HEK293 (cell line): ENCODE measurements around the gene SNCG.
A peak's percentile ranks its signal among the peaks of the same experiment; 100 is the strongest.

Experiments used
- CTCF ChIA-PET: fragments of 350-600 bp; formaldehyde crosslinking; extraction: SDS; loops from one replicate; lab custom pipeline; 2021; ENCODE audit warnings: antibody characterized with exemption; lab: Yijun Ruan, JAX
- POLR2A ChIA-PET: fragments of 300-600 bp; formaldehyde crosslinking; extraction: SDS; loops from one replicate; lab custom pipeline; 2020; ENCODE audit warnings: antibody characterized with exemption, inconsistent platforms; lab: Yijun Ruan, JAX
- H3K27ac ChIP-seq: fragments of 200-500 bp; sonication (Bioruptor generic); 2 replicates; pipeline ENCODE4 v1.5.1; 2014; ENCODE audit warnings: low read depth, low read length, control low read depth, inconsistent platforms; ENCODE audit errors: extremely low read depth
- H3K36me3 ChIP-seq, 2 experiments: fragments of 200-500 bp in 1 of 2; sonication (Bioruptor generic) in 1 of 2; 1 replicate in 1 of 2; 2 replicates in 1 of 2; pipeline ENCODE4 v1.5.1; 2014 to 2017; ENCODE audit warnings: inconsistent platforms in 2 of 2, low read length in 2 of 2; ENCODE audit not compliant: control insufficient read depth in 2 of 2, insufficient read depth in 1 of 2
- H3K4me1 ChIP-seq: fragments of 200-500 bp; sonication (Bioruptor generic); 2 replicates; pipeline ENCODE4 v1.5.1; 2014; ENCODE audit warnings: mild to moderate bottlenecking, low read length, inconsistent platforms; ENCODE audit not compliant: control insufficient read depth, insufficient read depth
- H3K4me3 ChIP-seq: 2 replicates; pipeline ENCODE4 v1.5.1; 2011; ENCODE audit warnings: low read depth, mild to moderate bottlenecking, control low read depth, low read length, moderate library complexity
- H3K9me3 ChIP-seq: fragments of 200-500 bp; sonication (Bioruptor generic); 2 replicates; pipeline ENCODE4 v1.5.1; 2014; ENCODE audit warnings: low read depth, low read length, inconsistent platforms; ENCODE audit not compliant: control insufficient read depth, insufficient read depth
- BCL11B ChIP-seq: fragments of 450-650 bp; formaldehyde crosslinking; IDR thresholded peaks from 2 replicates; pipeline ENCODE4 v1.5.1; 2016; ENCODE audit warnings: low read depth, missing biosample characterization, missing genetic modification characterization
- FEZF1 ChIP-seq: fragments of 450-650 bp; formaldehyde crosslinking; IDR thresholded peaks from 2 replicates; pipeline ENCODE4 v1.5.1; 2016; ENCODE audit warnings: missing biosample characterization, missing genetic modification characterization
- PRDM1 ChIP-seq: fragments of 450-650 bp; formaldehyde crosslinking; IDR thresholded peaks from 2 replicates; pipeline ENCODE4; 2016; ENCODE audit warnings: missing biosample characterization, missing genetic modification characterization
- SALL2 ChIP-seq: fragments of 450-650 bp; formaldehyde crosslinking; IDR thresholded peaks from 2 replicates; pipeline ENCODE4 v1.5.0; 2017; ENCODE audit warnings: missing biosample characterization, mild to moderate bottlenecking, missing genetic modification characterization, borderline replicate concordance
- TRIM28 ChIP-seq: IDR thresholded peaks from 2 replicates; pipeline ENCODE4 v1.6.1; 2011; ENCODE audit warnings: low read length, control low read depth, borderline replicate concordance
- ZBTB20 ChIP-seq: fragments of 450-650 bp; formaldehyde crosslinking; IDR thresholded peaks from 2 replicates; pipeline ENCODE4 v1.5.1; 2016; ENCODE audit warnings: missing biosample characterization, missing genetic modification characterization
- ZNF112 ChIP-seq: fragments of 450-650 bp; formaldehyde crosslinking; IDR thresholded peaks from 2 replicates; pipeline ENCODE4 v1.5.0; 2017; ENCODE audit warnings: missing biosample characterization, missing genetic modification characterization
- ZNF114 ChIP-seq: fragments of 450-650 bp; formaldehyde crosslinking; IDR thresholded peaks from 2 replicates; pipeline ENCODE4 v1.5.0; 2017; ENCODE audit warnings: missing biosample characterization, missing genetic modification characterization
- ZNF214 ChIP-seq: fragments of 450-650 bp; formaldehyde crosslinking; IDR thresholded peaks from 2 replicates; pipeline ENCODE4 v1.5.1; 2017; ENCODE audit warnings: missing biosample characterization, mild to moderate bottlenecking, missing genetic modification characterization, borderline replicate concordance
- ZNF274 ChIP-seq, 2 experiments: fragments of 200-500 bp in 1 of 2; fragments of 450-650 bp in 1 of 2; sonication (Bioruptor generic) in 1 of 2; formaldehyde crosslinking in 1 of 2; IDR thresholded peaks; 2 replicates each; pipeline versions ENCODE4 v1.5.1 to v1.6.1; 2014 to 2016; ENCODE audit warnings: borderline replicate concordance in 1 of 2, inconsistent platforms in 1 of 2, low read length in 1 of 2, missing biosample characterization in 1 of 2, missing genetic modification characterization in 1 of 2
- ZNF560 ChIP-seq: fragments of 450-650 bp; formaldehyde crosslinking; IDR thresholded peaks from 2 replicates; pipeline ENCODE4 v1.5.1; 2017; ENCODE audit warnings: missing biosample characterization, missing genetic modification characterization, borderline replicate concordance
- ZNF660 ChIP-seq: fragments of 450-650 bp; IDR thresholded peaks from 2 replicates; pipeline ENCODE4 v1.5.1; 2018; ENCODE audit warnings: missing biosample characterization, mild to moderate bottlenecking, missing genetic modification characterization
- ZNF670 ChIP-seq: fragments of 450-650 bp; formaldehyde crosslinking; IDR thresholded peaks from 2 replicates; pipeline ENCODE4 v1.5.1; 2016; ENCODE audit warnings: missing biosample characterization, missing genetic modification characterization, low read depth
- ZNF792 ChIP-seq: fragments of 450-650 bp; formaldehyde crosslinking; IDR thresholded peaks from 2 replicates; pipeline ENCODE4 v1.5.1; 2016; ENCODE audit warnings: missing biosample characterization, missing genetic modification characterization
- ZSCAN23 ChIP-seq: fragments of 450-650 bp; formaldehyde crosslinking; IDR thresholded peaks from 2 replicates; pipeline ENCODE4 v1.5.1; 2016; ENCODE audit warnings: missing biosample characterization, missing genetic modification characterization
- TF ChIP-seq, protein P1 (sequence below): fragments of 450-650 bp; formaldehyde crosslinking; IDR thresholded peaks from 2 replicates; pipeline ENCODE4 v1.5.1; 2017; ENCODE audit warnings: missing biosample characterization, missing genetic modification characterization
- TF ChIP-seq, protein P2 (sequence below): fragments of 450-650 bp; formaldehyde crosslinking; IDR thresholded peaks from 2 replicates; pipeline ENCODE4 v1.5.1; 2016; ENCODE audit warnings: missing biosample characterization, missing genetic modification characterization
- TF ChIP-seq, protein P3 (sequence below): fragments of 450-650 bp; formaldehyde crosslinking; IDR thresholded peaks from 2 replicates; pipeline ENCODE4 v1.5.1; 2017; ENCODE audit warnings: missing biosample characterization, missing genetic modification characterization

The SNCG gene

DNA sequence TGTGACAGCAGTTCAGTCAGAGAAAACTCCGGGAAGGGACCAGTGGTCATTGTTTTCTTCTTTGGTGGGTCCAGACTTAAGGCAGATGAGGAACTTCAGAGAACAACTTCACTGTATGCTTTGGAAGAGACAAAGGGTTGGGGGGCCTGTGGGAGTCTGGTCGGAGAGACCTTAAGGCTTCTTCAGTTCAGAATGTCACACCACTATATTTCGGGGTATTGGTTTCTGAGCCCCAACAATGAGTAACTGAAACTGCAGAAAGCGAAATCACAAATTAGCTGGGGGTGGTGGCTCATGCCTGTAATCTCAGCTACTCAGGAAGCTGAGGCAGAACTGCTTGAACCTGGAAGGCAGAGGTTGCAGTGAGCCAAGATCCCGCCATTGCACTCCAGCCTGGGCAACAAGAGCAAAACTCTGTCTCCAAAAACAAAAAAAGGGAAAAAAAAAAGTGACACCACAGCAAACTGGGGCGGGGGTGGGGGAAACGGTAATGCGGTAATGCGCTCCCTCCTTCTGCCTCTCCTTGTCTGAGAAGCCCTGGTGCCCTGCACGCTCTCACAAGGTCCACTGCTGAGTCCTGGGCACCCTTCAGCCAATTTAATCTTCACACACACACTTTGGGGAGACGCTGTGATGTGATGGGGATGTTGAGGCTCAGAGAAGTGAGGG lies 7.7 kb downstream of the SNCG start:
- Histone ChIP-seq H3K4me1 (peaks cover 2% of the 10 kb centered on the region; the same call in 1 of the 2 replicates), H3K9me3 (no peaks in the 10 kb centered on the region), H3K36me3 (no peaks in the 10 kb centered on the region), H3K27ac (no peak overlapping the region), H3K4me3 (no peak overlapping the region)
- 0 out of 2 replicates have a peak, but pooled peaks have one; percentile 11 for TF ChIP-seq PRDM1 (tag by site-specific recombination)
- no peak for TF ChIP-seq ZNF670 (tag by site-specific recombination)
- TF ChIP-seq ZBTB20 (tag by site-specific recombination): peak; percentile 65; the same call in 1 of the 2 replicates
- no peak for TF ChIP-seq SALL2 (tag by site-specific recombination)
- ChIA-PET POLR2A (no interaction called here), CTCF (interaction anchor here (0.5 to 3.1 kb wide), 13 partner anchors 10 to 936 kb away, joined by 3 to 23 read pairs (median 3); no protein-coding TSS in a partner anchor)

DNA sequence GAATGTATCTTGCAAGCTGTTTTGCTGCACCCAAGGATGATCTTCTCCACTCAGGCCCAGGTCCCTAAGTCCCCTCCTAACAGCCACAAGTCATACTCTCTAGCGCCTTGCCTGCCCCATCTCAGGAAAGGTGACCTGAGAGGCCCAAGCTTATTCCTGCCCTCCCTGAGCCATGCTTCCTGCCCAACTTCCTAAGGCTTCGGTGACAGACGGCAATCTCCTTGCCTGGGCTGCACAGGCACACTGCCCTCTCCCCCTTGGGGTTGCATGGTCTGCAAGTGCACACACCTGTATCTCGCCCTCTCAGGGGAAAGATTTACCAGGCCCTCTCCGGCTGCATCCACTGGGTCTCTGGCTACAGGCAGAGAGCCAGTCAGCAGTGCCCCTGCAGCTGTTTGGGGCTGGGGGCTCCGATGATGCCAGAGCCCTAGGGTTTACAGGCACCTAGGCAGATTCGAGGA lies 9.1 kb downstream of the SNCG start:
- H3K27ac ChIP-seq: no peak overlapping the region
- no peaks in the 10 kb centered on the region for H3K9me3 ChIP-seq
- ChIA-PET CTCF (interaction anchor here (0.7 to 3.1 kb wide), 7 partner anchors 9 to 279 kb away, joined by 3 to 23 read pairs (median 4); no protein-coding TSS in a partner anchor), POLR2A (no interaction called here)
- H3K36me3 ChIP-seq: no peaks in the 10 kb centered on the region
- H3K4me3 ChIP-seq: no peak overlapping the region
- H3K4me1 ChIP-seq: peaks cover 2% of the 10 kb centered on the region; the same call in 1 of the 2 replicates
- TF ChIP-seq, protein P1, sequence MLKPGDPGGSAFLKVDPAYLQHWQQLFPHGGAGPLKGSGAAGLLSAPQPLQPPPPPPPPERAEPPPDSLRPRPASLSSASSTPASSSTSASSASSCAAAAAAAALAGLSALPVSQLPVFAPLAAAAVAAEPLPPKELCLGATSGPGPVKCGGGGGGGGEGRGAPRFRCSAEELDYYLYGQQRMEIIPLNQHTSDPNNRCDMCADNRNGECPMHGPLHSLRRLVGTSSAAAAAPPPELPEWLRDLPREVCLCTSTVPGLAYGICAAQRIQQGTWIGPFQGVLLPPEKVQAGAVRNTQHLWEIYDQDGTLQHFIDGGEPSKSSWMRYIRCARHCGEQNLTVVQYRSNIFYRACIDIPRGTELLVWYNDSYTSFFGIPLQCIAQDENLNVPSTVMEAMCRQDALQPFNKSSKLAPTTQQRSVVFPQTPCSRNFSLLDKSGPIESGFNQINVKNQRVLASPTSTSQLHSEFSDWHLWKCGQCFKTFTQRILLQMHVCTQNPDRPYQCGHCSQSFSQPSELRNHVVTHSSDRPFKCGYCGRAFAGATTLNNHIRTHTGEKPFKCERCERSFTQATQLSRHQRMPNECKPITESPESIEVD (tag by site-specific recombination): no peak
- TF ChIP-seq, protein P2, sequence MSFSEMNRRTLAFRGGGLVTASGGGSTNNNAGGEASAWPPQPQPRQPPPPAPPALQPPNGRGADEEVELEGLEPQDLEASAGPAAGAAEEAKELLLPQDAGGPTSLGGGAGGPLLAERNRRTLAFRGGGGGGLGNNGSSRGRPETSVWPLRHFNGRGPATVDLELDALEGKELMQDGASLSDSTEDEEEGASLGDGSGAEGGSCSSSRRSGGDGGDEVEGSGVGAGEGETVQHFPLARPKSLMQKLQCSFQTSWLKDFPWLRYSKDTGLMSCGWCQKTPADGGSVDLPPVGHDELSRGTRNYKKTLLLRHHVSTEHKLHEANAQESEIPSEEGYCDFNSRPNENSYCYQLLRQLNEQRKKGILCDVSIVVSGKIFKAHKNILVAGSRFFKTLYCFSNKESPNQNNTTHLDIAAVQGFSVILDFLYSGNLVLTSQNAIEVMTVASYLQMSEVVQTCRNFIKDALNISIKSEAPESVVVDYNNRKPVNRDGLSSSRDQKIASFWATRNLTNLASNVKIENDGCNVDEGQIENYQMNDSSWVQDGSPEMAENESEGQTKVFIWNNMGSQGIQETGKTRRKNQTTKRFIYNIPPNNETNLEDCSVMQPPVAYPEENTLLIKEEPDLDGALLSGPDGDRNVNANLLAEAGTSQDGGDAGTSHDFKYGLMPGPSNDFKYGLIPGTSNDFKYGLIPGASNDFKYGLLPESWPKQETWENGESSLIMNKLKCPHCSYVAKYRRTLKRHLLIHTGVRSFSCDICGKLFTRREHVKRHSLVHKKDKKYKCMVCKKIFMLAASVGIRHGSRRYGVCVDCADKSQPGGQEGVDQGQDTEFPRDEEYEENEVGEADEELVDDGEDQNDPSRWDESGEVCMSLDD (tag by site-specific recombination): no peak
- TF ChIP-seq ZNF792 (tag by site-specific recombination) (no peak), ZNF214 (tag by site-specific recombination) (no peak), ZNF660 (tag by site-specific recombination) (no peak), FEZF1 (tag by site-specific recombination) (no peak), BCL11B (tag by site-specific recombination) (no peak), ZSCAN23 (tag by site-specific recombination) (no peak), ZNF114 (tag by site-specific recombination) (no peak), ZNF112 (tag by site-specific recombination) (no peak), ZNF560 (tag by site-specific recombination) (no peak), ZNF274 (IDR thresholded peaks at IDR 0.05; ENCODE audit: low read length) (no peak), ZNF274 (tag by site-specific recombination; IDR thresholded peaks at IDR 0.05; ENCODE audit: borderline replicate concordance) (no peak), TRIM28 (no peak)
- TF ChIP-seq, protein P3, sequence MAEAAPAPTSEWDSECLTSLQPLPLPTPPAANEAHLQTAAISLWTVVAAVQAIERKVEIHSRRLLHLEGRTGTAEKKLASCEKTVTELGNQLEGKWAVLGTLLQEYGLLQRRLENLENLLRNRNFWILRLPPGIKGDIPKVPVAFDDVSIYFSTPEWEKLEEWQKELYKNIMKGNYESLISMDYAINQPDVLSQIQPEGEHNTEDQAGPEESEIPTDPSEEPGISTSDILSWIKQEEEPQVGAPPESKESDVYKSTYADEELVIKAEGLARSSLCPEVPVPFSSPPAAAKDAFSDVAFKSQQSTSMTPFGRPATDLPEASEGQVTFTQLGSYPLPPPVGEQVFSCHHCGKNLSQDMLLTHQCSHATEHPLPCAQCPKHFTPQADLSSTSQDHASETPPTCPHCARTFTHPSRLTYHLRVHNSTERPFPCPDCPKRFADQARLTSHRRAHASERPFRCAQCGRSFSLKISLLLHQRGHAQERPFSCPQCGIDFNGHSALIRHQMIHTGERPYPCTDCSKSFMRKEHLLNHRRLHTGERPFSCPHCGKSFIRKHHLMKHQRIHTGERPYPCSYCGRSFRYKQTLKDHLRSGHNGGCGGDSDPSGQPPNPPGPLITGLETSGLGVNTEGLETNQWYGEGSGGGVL (tag by site-specific recombination): no peak
- TF ChIP-seq, all 188 proteins: peak for 0
